Measurements from ENCODE around the gene FOCAD. TPM values are rescaled to one million over a fixed set of nuclear protein-coding genes. Genes with fewer than 3 reads are reported as not detected.

FOCAD gene
- total and polyA plus RNA-seq, 2 of the 8 experiments (the other 6 are each of a cell fraction or from before 2014, with no cell fraction given): 22.0 to 38.4 TPM

DNA sequence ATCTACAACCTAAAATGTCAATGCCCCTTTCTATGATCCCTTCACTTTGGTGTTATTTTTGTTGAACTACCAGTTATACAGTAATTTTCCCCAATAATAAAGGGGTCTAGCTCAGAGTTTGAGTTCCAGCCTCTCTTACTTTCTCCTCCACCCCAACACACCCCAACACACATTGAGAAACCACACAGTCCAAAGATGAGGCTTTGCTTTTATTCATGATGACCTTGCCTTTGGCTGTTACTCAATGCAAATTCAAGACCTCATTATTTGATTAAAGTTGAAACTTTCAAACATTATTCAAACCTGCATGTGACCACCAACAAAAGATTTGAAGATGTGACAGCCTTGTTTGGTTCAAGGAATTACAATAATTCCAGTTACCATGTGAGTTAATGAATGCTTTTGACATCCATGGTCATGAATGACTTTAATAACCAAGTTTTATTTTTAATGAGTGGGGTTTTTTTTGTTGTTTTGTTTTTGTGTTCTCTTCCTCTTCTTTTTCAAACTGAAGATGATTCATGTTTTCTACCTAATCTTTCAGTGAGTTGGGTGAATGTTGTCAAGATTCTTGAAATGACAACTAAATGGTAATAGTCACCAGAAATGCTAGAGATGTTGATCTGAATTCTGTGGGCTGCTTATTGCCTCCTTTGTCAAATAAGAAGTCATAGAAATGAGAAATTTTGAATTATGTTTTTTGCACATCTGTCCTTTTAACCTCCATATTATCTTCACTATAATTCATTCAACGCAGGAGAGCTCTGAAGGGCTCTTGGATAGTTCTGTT lies 241.4 kb downstream of the FOCAD start:
- H3K79me1 ChIP-seq (ENCODE audit: low read depth, low read length): no peaks in the 10 kb centered on the region
- no peak overlapping the region for H2BK120ac ChIP-seq (replicated peaks; ENCODE audit: low read depth, low read length)
- WGBS, 2 experiments (ENCODE audit: extremely low coverage in 1 of 2, insufficient coverage in 1 of 2, insufficient read length in 1 of 2, insufficient replicate concordance in 2 of 2, low coverage in 1 of 2, low lambda C conversion rate in 2 of 2, missing lambda C conversion rate in 1 of 2): 92% methylated on average over 1 of the region's 1 CpG; no CpG with 5 or more reads in 1 of the 2 experiments
- ChIA-PET POLR2A (ENCODE audit: partially characterized antibody) (no interaction called here), CTCF (ENCODE audit: partially characterized antibody) (no interaction called here)
- H3K27ac ChIP-seq (ENCODE audit: low read depth, low read length): no peak overlapping the region
- H3K9me3 ChIP-seq (ENCODE audit: insufficient read depth in 2 of 2, low read depth in 1 of 2, low read length in 1 of 2): no peaks in the 10 kb centered on the region
- TF ChIP-seq ZNF274 (IDR thresholded peaks at IDR 0.05; ENCODE audit: borderline replicate concordance, extremely low read depth, low read length) (no peak), TBP (IDR thresholded peaks at IDR 0.05; ENCODE audit: low read depth, low read length) (no peak)
- no peak overlapping the region for H3K4me2 ChIP-seq (ENCODE audit: insufficient read depth in 1 of 2, low read depth in 2 of 2, low read length in 2 of 2)
- H4K20me1 ChIP-seq (replicated peaks in 1 of 2; ENCODE audit: control insufficient read depth in 1 of 2, insufficient read depth in 2 of 2, low read length in 2 of 2): no peaks in the 10 kb centered on the region
- H3K4ac ChIP-seq (replicated peaks; ENCODE audit: insufficient read length, low read depth, low read length): no peak overlapping the region
- H3K27me3 ChIP-seq (replicated peaks in 1 of 4; ENCODE audit: control insufficient read depth in 3 of 4, extremely low read depth in 1 of 4, insufficient read depth in 3 of 4, low read length in 3 of 4): no peaks in the 10 kb centered on the region
- no peak overlapping the region for H3K56ac ChIP-seq (replicated peaks; ENCODE audit: insufficient read length, low read depth, low read length)
- H4K8ac ChIP-seq (ENCODE audit: extremely low read depth, insufficient read depth, low read length): no peak overlapping the region
- H3K4me3 ChIP-seq (ENCODE audit: extremely low read depth in 1 of 4, insufficient read depth in 2 of 4, low read depth in 3 of 4, low read length in 4 of 4): no peak overlapping the region
- no peaks in the 10 kb centered on the region for H3K23me2 ChIP-seq (ENCODE audit: low read depth, low read length)
- H2AK5ac ChIP-seq (ENCODE audit: low read depth, low read length): no peak overlapping the region
- FAIRE-seq (no peak), DNase-seq (ENCODE audit: low read depth in 1 of 2, low spot score in 2 of 2) (no peak)
- H3K14ac ChIP-seq (ENCODE audit: insufficient read length): no peak overlapping the region
- no peaks in the 10 kb centered on the region; a peak in 1 of 8 replicates for H3K36me3 ChIP-seq (ENCODE audit: control insufficient read depth in 2 of 4, insufficient read depth in 4 of 4, low read length in 3 of 4)
- no peak overlapping the region for H3K9ac ChIP-seq (replicated peaks in 1 of 4; ENCODE audit: extremely low read depth in 1 of 4, low read depth in 3 of 4, low read length in 3 of 4)
- no peak overlapping the region for H2BK20ac ChIP-seq (ENCODE audit: low read length)
- H3K23ac ChIP-seq (ENCODE audit: insufficient read length): no peak overlapping the region
- no peak overlapping the region for H2BK5ac ChIP-seq (ENCODE audit: low read depth, low read length)
- no peak overlapping the region for H2BK15ac ChIP-seq (ENCODE audit: low read length)
- no peak overlapping the region for H3K18ac ChIP-seq (ENCODE audit: extremely low read depth, low read length)
- H4K91ac ChIP-seq (replicated peaks; ENCODE audit: insufficient read length, low read length): no peak overlapping the region
- H2AFZ ChIP-seq (ENCODE audit: low read length): no peak overlapping the region
- H4K5ac ChIP-seq (ENCODE audit: insufficient read length, low read depth, low read length): no peak overlapping the region
- peaks cover 0 to 3% (median 0%) of the 10 kb centered on the region in 4 experiments; a peak in 1 of 7 replicates for H3K4me1 ChIP-seq (replicated peaks in 1 of 4; ENCODE audit: control insufficient read depth in 3 of 4, insufficient read depth in 4 of 4, low read length in 3 of 4)
- H2BK12ac ChIP-seq (ENCODE audit: low read depth, low read length): no peak overlapping the region
- no peaks in the 10 kb centered on the region for H3K79me2 ChIP-seq (ENCODE audit: control insufficient read depth in 1 of 2, insufficient read depth in 2 of 2, low read length in 2 of 2)

Measured in H1 (cell line).